Liver (tissue), 9 donors: ENCODE measurements around the gene EIPR1. TPM values are rescaled to one million over a fixed set of nuclear protein-coding genes. Genes with fewer than 3 reads are reported as not detected.
A peak's percentile ranks its signal among the peaks of the same experiment; 100 is the strongest.

Experiments used
- DNase-seq: peaks from one replicate; pipeline ENCODE4 v3.0.0-alpha.2; 2017; ENCODE audit warnings: low spot score
- H3K27ac ChIP-seq, 2 donors: one replicate each; pipeline ENCODE4 v1.7.0; 2013; ENCODE audit warnings: inconsistent platforms in 2 of 2, low read length in 2 of 2, control low read depth in 1 of 2, low read depth in 1 of 2, mild to moderate bottlenecking in 1 of 2
- H3K27me3 ChIP-seq, 4 donors: one replicate each; pipeline versions ENCODE4 v1.6.1 to v1.7.0; 2013; ENCODE audit warnings: low read length in 3 of 4, inconsistent platforms in 1 of 4, mild to moderate bottlenecking in 1 of 4, moderate library complexity in 1 of 4; ENCODE audit not compliant: control insufficient read depth in 4 of 4, insufficient read depth in 4 of 4
- H3K36me3 ChIP-seq, 4 donors: one replicate each; pipeline versions ENCODE4 v1.6.1 to v1.7.0; 2013; ENCODE audit warnings: low read length in 3 of 4, mild to moderate bottlenecking in 3 of 4, low read depth in 1 of 4, moderate library complexity in 1 of 4; ENCODE audit not compliant: control insufficient read depth in 4 of 4, insufficient read depth in 3 of 4
- H3K4me1 ChIP-seq, 4 donors: one replicate each; pipeline versions ENCODE4 v1.6.1 to v1.7.0; 2013; ENCODE audit warnings: low read length in 3 of 4, mild to moderate bottlenecking in 3 of 4, moderate library complexity in 1 of 4; ENCODE audit not compliant: control insufficient read depth in 4 of 4, insufficient read depth in 4 of 4
- H3K4me3 ChIP-seq, 3 donors: one replicate each; pipeline versions ENCODE4 v1.6.1 to v1.7.0; 2013; ENCODE audit warnings: low read length in 3 of 3, control low read depth in 1 of 3, low read depth in 1 of 3, mild to moderate bottlenecking in 1 of 3
- H3K9ac ChIP-seq, 2 donors: one replicate each; pipeline ENCODE4 v1.7.0; 2013; ENCODE audit warnings: low read length in 2 of 2, mild to moderate bottlenecking in 2 of 2, moderate library complexity in 2 of 2, control low read depth in 1 of 2, low read depth in 1 of 2
- H3K9me3 ChIP-seq, 4 donors: one replicate each; pipeline versions ENCODE4 v1.6.1 to v1.7.0; 2013; ENCODE audit warnings: low read length in 3 of 4; ENCODE audit not compliant: control insufficient read depth in 4 of 4
- EGR1 ChIP-seq, 2 donors: IDR thresholded peaks; 2 replicates each; pipeline ENCODE4 v1.6.1; 2016 to 2018; ENCODE audit warnings: antibody characterized with exemption in 2 of 2, low read depth in 2 of 2
- FOXA1 ChIP-seq: IDR thresholded peaks from 2 replicates; pipeline ENCODE4 v1.6.1; 2016; ENCODE audit warnings: antibody characterized with exemption
- FOXA2 ChIP-seq: IDR thresholded peaks from 2 replicates; pipeline ENCODE4 v1.6.1; 2016; ENCODE audit warnings: antibody characterized with exemption
- GABPA ChIP-seq, 2 donors: IDR thresholded peaks in 1 of 2; conservative IDR thresholded peaks in 1 of 2; 2 replicates each; pipeline ENCODE4 v1.6.1; 2016; ENCODE audit warnings: antibody characterized with exemption in 2 of 2, mild to moderate bottlenecking in 1 of 2, moderate library complexity in 1 of 2
- HNF4A ChIP-seq, 2 donors: conservative IDR thresholded peaks; 2 replicates each; pipeline ENCODE4 v1.6.1; 2016; ENCODE audit warnings: antibody characterized with exemption in 2 of 2, mild to moderate bottlenecking in 2 of 2
- HNF4G ChIP-seq: IDR thresholded peaks from 2 replicates; pipeline ENCODE4 v1.6.1; 2016; ENCODE audit warnings: antibody characterized with exemption
- NR2F2 ChIP-seq: IDR thresholded peaks from 2 replicates; pipeline ENCODE4 v1.6.1; 2016; ENCODE audit warnings: antibody characterized with exemption
- RAD21 ChIP-seq, 2 donors: IDR thresholded peaks; 2 replicates each; pipeline ENCODE4 v1.6.1; 2016; ENCODE audit warnings: antibody characterized with exemption in 2 of 2, mild to moderate bottlenecking in 2 of 2
- RXRA ChIP-seq, 2 donors: IDR thresholded peaks; 2 replicates each; pipeline ENCODE4 v1.6.1; 2017 to 2018; ENCODE audit warnings: antibody characterized with exemption in 2 of 2, mild to moderate bottlenecking in 1 of 2
- SP1 ChIP-seq: IDR thresholded peaks from 2 replicates; pipeline ENCODE4 v1.6.1; 2018; ENCODE audit warnings: antibody characterized with exemption, mild to moderate bottlenecking
- TAF1 ChIP-seq: conservative IDR thresholded peaks from 2 replicates; pipeline ENCODE4 v1.6.1; 2016; ENCODE audit warnings: antibody characterized with exemption, mild to moderate bottlenecking
- YY1 ChIP-seq: IDR thresholded peaks from 2 replicates; pipeline ENCODE4 v1.6.1; 2016; ENCODE audit warnings: antibody characterized with exemption, mild to moderate bottlenecking
- whole genome bisulfite sequencing: extraction: QIAGEN DNeasy Blood & Tissue Kit; methylation state at CpG from one replicate; pipeline ENCODE4 v1.1.7; 2013; 5-methylcytosine and 5-hydroxymethylcytosine counted together
- polyA plus RNA-seq, 2 donors: library from polyadenylated mRNA; stranded (reverse) in 1 of 2; unstranded in 1 of 2; fragments of 200-250 nt in 1 of 2; fragments of >200 nt in 1 of 2; fragmentation: Nextera tagmentation in 1 of 2; extraction: Ambion mirVana in 1 of 2; gene quantifications; one replicate each; pipeline versions ENCODE4 v1.2.1 to v1.2.3, GENCODE V29; 2013 to 2015
- total RNA-seq, 2 donors: library from RNA; depleted of rRNA; stranded (reverse); fragments of >200 nt; gene quantifications; one replicate each; pipeline ENCODE4 v1.2.3, GENCODE V29; 2014
- TF ChIP-seq, protein P1 (sequence below): IDR thresholded peaks from 2 replicates; pipeline ENCODE4 v1.6.1; 2016; ENCODE audit warnings: antibody characterized with exemption
- TF ChIP-seq, protein P2 (sequence below): IDR thresholded peaks from 2 replicates; pipeline ENCODE4 v1.6.1; 2016; ENCODE audit warnings: antibody characterized with exemption
- TF ChIP-seq, protein P3 (sequence below): IDR thresholded peaks from 2 replicates; pipeline ENCODE4 v1.6.1; 2016; ENCODE audit warnings: antibody characterized with exemption
- TF ChIP-seq, protein P4 (sequence below): IDR thresholded peaks from 2 replicates; pipeline ENCODE4 v1.6.1; 2016; ENCODE audit warnings: antibody characterized with exemption, mild to moderate bottlenecking
- TF ChIP-seq, protein P5 (sequence below): fragments of 150-350 bp; IDR thresholded peaks from 2 replicates; pipeline ENCODE4 v1.5.1; 2017; ENCODE audit warnings: improper control_type of control experiment, low read depth, low read length; ENCODE audit not compliant: missing input control
- donor health status: healthy.
- donor health status: healthy.
- donor health status: healthy.
- donor health status: healthy.
- donor health status: healthy.

EIPR1 gene
- total and polyA plus RNA-seq, 4 donors, result 7.6 to 12.1 (median 11.4) TPM

DNA sequence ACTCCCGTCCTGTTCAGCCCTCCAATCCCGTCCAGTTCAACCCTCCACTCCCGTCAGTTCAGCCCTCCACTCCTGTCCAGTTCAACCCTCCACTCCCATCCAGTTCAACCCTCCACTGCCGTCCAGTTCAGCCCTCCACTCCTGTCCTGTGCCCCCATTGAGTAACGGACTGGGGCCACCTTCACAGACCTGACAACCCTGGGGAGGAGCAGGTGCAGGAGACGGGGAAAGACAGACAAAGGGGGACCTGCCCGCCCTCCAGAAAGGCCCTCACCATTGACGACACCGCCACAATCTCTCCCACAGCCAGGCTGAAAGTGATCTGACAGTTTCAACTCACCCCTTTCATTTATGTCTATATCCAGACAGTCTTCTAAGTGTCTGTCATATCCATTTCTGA, 72.2 kb downstream of the EIPR1 start:
- H3K27me3 ChIP-seq, result no peaks in the 10 kb centered on the region
- DNase-seq, result no peak
- WGBS, result 86% methylated on average over 9 of the region's 9 CpGs
- no peak overlapping the region for H3K4me3 ChIP-seq
- no peak overlapping the region for H3K9ac ChIP-seq
- no peaks in the 10 kb centered on the region for H3K36me3 ChIP-seq
- no peak overlapping the region for H3K27ac ChIP-seq
- H3K4me1 ChIP-seq, result peaks cover 7 to 25% (median 14%) of the 10 kb centered on the region in 4 donors
- no peak for TF ChIP-seq GABPA (IDR thresholded peaks at IDR 0.05 in 1 of 2, conservative IDR thresholded peaks at IDR 0.05 in 1 of 2)
- no peak for TF ChIP-seq EGR1 (IDR thresholded peaks at IDR 0.05; ENCODE audit: low read depth in 2 of 2)
- TF ChIP-seq NR2F2, result no peak
- TF ChIP-seq, protein P1, sequence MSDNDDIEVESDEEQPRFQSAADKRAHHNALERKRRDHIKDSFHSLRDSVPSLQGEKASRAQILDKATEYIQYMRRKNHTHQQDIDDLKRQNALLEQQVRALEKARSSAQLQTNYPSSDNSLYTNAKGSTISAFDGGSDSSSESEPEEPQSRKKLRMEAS, result no peak
- TF ChIP-seq FOXA2, result no peak
- no peak for TF ChIP-seq FOXA1
- TF ChIP-seq, protein P2, sequence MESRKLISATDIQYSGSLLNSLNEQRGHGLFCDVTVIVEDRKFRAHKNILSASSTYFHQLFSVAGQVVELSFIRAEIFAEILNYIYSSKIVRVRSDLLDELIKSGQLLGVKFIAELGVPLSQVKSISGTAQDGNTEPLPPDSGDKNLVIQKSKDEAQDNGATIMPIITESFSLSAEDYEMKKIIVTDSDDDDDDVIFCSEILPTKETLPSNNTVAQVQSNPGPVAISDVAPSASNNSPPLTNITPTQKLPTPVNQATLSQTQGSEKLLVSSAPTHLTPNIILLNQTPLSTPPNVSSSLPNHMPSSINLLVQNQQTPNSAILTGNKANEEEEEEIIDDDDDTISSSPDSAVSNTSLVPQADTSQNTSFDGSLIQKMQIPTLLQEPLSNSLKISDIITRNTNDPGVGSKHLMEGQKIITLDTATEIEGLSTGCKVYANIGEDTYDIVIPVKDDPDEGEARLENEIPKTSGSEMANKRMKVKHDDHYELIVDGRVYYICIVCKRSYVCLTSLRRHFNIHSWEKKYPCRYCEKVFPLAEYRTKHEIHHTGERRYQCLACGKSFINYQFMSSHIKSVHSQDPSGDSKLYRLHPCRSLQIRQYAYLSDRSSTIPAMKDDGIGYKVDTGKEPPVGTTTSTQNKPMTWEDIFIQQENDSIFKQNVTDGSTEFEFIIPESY, result no peak
- TF ChIP-seq HNF4A (conservative IDR thresholded peaks at IDR 0.05), result no peak
- TF ChIP-seq, protein P3, sequence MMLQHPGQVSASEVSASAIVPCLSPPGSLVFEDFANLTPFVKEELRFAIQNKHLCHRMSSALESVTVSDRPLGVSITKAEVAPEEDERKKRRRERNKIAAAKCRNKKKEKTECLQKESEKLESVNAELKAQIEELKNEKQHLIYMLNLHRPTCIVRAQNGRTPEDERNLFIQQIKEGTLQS, result no peak
- no peak for TF ChIP-seq RAD21 (IDR thresholded peaks at IDR 0.05)
- TF ChIP-seq, protein P4, sequence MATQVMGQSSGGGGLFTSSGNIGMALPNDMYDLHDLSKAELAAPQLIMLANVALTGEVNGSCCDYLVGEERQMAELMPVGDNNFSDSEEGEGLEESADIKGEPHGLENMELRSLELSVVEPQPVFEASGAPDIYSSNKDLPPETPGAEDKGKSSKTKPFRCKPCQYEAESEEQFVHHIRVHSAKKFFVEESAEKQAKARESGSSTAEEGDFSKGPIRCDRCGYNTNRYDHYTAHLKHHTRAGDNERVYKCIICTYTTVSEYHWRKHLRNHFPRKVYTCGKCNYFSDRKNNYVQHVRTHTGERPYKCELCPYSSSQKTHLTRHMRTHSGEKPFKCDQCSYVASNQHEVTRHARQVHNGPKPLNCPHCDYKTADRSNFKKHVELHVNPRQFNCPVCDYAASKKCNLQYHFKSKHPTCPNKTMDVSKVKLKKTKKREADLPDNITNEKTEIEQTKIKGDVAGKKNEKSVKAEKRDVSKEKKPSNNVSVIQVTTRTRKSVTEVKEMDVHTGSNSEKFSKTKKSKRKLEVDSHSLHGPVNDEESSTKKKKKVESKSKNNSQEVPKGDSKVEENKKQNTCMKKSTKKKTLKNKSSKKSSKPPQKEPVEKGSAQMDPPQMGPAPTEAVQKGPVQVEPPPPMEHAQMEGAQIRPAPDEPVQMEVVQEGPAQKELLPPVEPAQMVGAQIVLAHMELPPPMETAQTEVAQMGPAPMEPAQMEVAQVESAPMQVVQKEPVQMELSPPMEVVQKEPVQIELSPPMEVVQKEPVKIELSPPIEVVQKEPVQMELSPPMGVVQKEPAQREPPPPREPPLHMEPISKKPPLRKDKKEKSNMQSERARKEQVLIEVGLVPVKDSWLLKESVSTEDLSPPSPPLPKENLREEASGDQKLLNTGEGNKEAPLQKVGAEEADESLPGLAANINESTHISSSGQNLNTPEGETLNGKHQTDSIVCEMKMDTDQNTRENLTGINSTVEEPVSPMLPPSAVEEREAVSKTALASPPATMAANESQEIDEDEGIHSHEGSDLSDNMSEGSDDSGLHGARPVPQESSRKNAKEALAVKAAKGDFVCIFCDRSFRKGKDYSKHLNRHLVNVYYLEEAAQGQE, result no peak
- no peak for TF ChIP-seq SP1
- TF ChIP-seq TAF1, result no peak
- no peak for TF ChIP-seq RXRA (IDR thresholded peaks at IDR 0.05)
- H3K9me3 ChIP-seq, result no peaks in the 10 kb centered on the region

DNA sequence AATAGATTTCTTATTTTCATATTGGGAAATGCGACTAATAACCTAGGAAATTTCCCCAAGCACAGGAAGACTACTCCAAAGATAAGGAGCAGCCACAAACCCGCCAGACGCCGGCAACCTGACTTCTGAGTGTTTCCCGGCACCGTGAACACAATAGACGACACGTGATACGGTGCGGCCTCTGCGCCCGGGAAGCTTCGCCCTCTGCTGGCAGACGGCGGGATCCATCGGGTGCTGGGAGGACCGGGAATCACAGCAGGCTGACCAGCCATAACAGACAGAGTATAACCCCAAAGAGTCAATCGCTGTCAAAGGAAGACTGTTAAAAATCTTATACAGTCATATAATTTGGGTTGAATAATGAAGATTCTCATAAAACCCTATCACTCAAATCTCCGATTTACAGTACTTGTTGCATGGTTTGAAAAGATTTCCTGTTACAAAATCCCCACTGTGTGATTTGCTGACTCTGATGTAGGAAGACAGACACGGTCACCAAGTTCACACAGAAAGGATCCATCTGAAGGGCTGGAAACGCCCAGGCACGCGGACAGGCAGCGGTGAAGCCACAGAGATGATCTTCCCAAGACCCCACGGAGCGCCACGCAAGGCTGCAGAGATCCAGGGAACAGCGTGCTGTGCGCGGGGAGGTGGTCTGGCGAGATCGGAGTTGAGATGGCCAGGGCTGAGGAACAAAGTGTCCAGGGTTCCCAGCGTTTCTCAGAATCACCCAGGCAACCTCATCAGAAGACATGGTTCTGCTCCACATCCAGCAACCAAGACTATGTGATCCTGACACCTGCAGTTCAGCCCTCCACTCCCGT, 73.8 kb downstream of the EIPR1 start:
- peak overlapping the region in 2 of 3 donors; percentile 48 to 55 for H3K4me3 ChIP-seq
- peak overlapping the region; percentile 30 to 37 for H3K9ac ChIP-seq
- TF ChIP-seq EGR1 (IDR thresholded peaks at IDR 0.05; ENCODE audit: low read depth in 2 of 2), result no peak
- no peak for TF ChIP-seq TAF1
- TF ChIP-seq HNF4G, result no peak
- TF ChIP-seq, protein P2, result no peak
- peak; percentile 60 for TF ChIP-seq YY1
- no peak for TF ChIP-seq SP1
- no peak for TF ChIP-seq FOXA2
- TF ChIP-seq, protein P4, result no peak
- no peak for TF ChIP-seq FOXA1
- TF ChIP-seq, protein P5, sequence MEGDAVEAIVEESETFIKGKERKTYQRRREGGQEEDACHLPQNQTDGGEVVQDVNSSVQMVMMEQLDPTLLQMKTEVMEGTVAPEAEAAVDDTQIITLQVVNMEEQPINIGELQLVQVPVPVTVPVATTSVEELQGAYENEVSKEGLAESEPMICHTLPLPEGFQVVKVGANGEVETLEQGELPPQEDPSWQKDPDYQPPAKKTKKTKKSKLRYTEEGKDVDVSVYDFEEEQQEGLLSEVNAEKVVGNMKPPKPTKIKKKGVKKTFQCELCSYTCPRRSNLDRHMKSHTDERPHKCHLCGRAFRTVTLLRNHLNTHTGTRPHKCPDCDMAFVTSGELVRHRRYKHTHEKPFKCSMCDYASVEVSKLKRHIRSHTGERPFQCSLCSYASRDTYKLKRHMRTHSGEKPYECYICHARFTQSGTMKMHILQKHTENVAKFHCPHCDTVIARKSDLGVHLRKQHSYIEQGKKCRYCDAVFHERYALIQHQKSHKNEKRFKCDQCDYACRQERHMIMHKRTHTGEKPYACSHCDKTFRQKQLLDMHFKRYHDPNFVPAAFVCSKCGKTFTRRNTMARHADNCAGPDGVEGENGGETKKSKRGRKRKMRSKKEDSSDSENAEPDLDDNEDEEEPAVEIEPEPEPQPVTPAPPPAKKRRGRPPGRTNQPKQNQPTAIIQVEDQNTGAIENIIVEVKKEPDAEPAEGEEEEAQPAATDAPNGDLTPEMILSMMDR, result peak; percentile 94

More for the DNA sequence above, 73.8 kb downstream of the EIPR1 start:
- Histone ChIP-seq H3K36me3 (no peaks in the 10 kb centered on the region), H3K9me3 (no peaks in the 10 kb centered on the region), H3K27ac (peak overlapping the region; percentile 68 to 83), H3K27me3 (no peaks in the 10 kb centered on the region), H3K4me1 (peaks cover 7 to 17% (median 12%) of the 10 kb centered on the region in 4 donors)
- peak; percentile 85 for DNase-seq
- WGBS, result 39% methylated on average over 34 of the region's 34 CpGs
